SK-N-SH treated with all-trans-retinoic acid at 6 μM for 48 hours (cell line): ENCODE results near the gene ARID3A.

Source experiments
- ARNTL ChIP-seq: fragments of 450-650 bp; formaldehyde crosslinking; IDR thresholded peaks from 2 replicates; pipeline ENCODE4 v1.5.0; 2020; ENCODE audit warnings: low read depth, mild to moderate bottlenecking, moderate library complexity, borderline replicate concordance
- OSR1 ChIP-seq: fragments of 250-450 bp; sonication (Bioruptor Pico); IDR thresholded peaks from 2 replicates; pipeline ENCODE4 v1.8.0; 2022; ENCODE audit warnings: moderate library complexity, mild to moderate bottlenecking, inconsistent platforms
- RARB ChIP-seq: fragments of 250-450 bp; sonication (Bioruptor Pico); IDR thresholded peaks from 2 replicates; pipeline ENCODE4 v1.8.0; 2021; ENCODE audit warnings: mild to moderate bottlenecking, moderate library complexity
- TCF4 ChIP-seq: fragments of 250-450 bp; sonication (Bioruptor Pico); IDR thresholded peaks from 2 replicates; pipeline ENCODE4 v1.8.0; 2021; ENCODE audit warnings: mild to moderate bottlenecking, moderate library complexity, borderline replicate concordance
- TOX ChIP-seq: fragments of 250-450 bp; sonication (Bioruptor Pico); IDR thresholded peaks from 2 replicates; pipeline ENCODE4 v1.8.0; 2021; ENCODE audit warnings: mild to moderate bottlenecking, moderate library complexity, borderline replicate concordance
- TF ChIP-seq, protein P1 (sequence below): fragments of 250-450 bp; sonication (Bioruptor Pico); IDR thresholded peaks from 2 replicates; pipeline ENCODE4 v1.5.1; 2021; ENCODE audit warnings: mild to moderate bottlenecking, moderate library complexity
- TF ChIP-seq, protein P2 (sequence below): fragments of 250-450 bp; sonication (Bioruptor Pico); IDR thresholded peaks from 2 replicates; pipeline ENCODE4 v1.8.0; 2020; ENCODE audit warnings: mild to moderate bottlenecking, moderate library complexity, borderline replicate concordance

DNA sequence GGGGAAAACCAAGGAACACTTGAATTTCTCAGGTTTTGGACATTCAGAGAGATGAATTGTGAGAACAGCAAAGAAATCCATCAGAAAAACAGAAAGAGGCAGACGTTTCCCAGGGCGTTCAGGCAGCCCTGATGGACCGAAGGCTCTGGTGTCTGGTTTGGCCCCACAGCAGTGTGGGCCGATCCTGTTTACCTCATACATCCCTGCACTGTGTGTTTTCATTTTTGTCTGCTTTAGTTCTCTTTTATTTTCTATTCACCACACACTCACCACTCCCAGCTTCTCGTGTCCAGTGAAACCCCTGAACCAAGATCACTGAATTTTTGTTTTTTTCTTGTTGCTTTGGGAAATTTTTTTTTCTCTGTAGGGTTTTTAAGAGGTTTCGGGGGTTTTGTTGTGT is 46.4 kb downstream of the ARID3A start:
- TF ChIP-seq, protein P1, sequence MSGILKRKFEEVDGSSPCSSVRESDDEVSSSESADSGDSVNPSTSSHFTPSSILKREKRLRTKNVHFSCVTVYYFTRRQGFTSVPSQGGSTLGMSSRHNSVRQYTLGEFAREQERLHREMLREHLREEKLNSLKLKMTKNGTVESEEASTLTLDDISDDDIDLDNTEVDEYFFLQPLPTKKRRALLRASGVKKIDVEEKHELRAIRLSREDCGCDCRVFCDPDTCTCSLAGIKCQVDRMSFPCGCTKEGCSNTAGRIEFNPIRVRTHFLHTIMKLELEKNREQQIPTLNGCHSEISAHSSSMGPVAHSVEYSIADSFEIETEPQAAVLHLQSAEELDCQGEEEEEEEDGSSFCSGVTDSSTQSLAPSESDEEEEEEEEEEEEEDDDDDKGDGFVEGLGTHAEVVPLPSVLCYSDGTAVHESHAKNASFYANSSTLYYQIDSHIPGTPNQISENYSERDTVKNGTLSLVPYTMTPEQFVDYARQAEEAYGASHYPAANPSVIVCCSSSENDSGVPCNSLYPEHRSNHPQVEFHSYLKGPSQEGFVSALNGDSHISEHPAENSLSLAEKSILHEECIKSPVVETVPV (CRISPR knock-in tag), result no peak
- TF ChIP-seq RARB (CRISPR knock-in tag) (no peak), TCF4 (CRISPR knock-in tag) (no peak), OSR1 (CRISPR knock-in tag) (no peak), ARNTL (no peak), TOX (no peak)
- TF ChIP-seq, protein P2, sequence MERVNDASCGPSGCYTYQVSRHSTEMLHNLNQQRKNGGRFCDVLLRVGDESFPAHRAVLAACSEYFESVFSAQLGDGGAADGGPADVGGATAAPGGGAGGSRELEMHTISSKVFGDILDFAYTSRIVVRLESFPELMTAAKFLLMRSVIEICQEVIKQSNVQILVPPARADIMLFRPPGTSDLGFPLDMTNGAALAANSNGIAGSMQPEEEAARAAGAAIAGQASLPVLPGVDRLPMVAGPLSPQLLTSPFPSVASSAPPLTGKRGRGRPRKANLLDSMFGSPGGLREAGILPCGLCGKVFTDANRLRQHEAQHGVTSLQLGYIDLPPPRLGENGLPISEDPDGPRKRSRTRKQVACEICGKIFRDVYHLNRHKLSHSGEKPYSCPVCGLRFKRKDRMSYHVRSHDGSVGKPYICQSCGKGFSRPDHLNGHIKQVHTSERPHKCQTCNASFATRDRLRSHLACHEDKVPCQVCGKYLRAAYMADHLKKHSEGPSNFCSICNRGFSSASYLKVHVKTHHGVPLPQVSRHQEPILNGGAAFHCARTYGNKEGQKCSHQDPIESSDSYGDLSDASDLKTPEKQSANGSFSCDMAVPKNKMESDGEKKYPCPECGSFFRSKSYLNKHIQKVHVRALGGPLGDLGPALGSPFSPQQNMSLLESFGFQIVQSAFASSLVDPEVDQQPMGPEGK, result no peak
